Amniotic epithelial cell (primary cell): ENCODE results near the gene BRCA2.

Experiments
- DNase-seq: peaks from one replicate; pipeline ENCODE4 v3.0.0-alpha.2; 2010; ENCODE audit warnings: low read depth

The BRCA2 gene, protein sequence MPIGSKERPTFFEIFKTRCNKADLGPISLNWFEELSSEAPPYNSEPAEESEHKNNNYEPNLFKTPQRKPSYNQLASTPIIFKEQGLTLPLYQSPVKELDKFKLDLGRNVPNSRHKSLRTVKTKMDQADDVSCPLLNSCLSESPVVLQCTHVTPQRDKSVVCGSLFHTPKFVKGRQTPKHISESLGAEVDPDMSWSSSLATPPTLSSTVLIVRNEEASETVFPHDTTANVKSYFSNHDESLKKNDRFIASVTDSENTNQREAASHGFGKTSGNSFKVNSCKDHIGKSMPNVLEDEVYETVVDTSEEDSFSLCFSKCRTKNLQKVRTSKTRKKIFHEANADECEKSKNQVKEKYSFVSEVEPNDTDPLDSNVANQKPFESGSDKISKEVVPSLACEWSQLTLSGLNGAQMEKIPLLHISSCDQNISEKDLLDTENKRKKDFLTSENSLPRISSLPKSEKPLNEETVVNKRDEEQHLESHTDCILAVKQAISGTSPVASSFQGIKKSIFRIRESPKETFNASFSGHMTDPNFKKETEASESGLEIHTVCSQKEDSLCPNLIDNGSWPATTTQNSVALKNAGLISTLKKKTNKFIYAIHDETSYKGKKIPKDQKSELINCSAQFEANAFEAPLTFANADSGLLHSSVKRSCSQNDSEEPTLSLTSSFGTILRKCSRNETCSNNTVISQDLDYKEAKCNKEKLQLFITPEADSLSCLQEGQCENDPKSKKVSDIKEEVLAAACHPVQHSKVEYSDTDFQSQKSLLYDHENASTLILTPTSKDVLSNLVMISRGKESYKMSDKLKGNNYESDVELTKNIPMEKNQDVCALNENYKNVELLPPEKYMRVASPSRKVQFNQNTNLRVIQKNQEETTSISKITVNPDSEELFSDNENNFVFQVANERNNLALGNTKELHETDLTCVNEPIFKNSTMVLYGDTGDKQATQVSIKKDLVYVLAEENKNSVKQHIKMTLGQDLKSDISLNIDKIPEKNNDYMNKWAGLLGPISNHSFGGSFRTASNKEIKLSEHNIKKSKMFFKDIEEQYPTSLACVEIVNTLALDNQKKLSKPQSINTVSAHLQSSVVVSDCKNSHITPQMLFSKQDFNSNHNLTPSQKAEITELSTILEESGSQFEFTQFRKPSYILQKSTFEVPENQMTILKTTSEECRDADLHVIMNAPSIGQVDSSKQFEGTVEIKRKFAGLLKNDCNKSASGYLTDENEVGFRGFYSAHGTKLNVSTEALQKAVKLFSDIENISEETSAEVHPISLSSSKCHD (N-terminal part only)

DNA sequence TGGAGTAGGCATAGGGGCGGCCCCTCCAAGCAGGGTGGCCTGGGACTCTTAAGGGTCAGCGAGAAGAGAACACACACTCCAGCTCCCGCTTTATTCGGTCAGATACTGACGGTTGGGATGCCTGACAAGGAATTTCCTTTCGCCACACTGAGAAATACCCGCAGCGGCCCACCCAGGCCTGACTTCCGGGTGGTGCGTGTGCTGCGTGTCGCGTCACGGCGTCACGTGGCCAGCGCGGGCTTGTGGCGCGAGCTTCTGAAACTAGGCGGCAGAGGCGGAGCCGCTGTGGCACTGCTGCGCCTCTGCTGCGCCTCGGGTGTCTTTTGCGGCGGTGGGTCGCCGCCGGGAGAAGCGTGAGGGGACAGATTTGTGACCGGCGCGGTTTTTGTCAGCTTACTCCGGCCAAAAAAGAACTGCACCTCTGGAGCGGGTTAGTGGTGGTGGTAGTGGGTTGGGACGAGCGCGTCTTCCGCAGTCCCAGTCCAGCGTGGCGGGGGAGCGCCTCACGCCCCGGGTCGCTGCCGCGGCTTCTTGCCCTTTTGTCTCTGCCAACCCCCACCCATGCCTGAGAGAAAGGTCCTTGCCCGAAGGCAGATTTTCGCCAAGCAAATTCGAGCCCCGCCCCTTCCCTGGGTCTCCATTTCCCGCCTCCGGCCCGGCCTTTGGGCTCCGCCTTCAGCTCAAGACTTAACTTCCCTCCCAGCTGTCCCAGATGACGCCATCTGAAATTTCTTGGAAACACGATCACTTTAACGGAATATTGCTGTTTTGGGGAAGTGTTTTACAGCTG, at the start of gene BRCA2, which contains the start of gene ZAR1L:
Gene BRCA2 (plus strand): TSS at position 271 of the 790 bp plus-strand sequence. CDS start 953 bp downstream, outside the sequence.
Gene ZAR1L (minus strand): TSS at position 126 of the 790 bp plus-strand sequence. CDS start 3,438 bp downstream, outside the sequence.
- DNase-seq = peak; percentile 86

DNA sequence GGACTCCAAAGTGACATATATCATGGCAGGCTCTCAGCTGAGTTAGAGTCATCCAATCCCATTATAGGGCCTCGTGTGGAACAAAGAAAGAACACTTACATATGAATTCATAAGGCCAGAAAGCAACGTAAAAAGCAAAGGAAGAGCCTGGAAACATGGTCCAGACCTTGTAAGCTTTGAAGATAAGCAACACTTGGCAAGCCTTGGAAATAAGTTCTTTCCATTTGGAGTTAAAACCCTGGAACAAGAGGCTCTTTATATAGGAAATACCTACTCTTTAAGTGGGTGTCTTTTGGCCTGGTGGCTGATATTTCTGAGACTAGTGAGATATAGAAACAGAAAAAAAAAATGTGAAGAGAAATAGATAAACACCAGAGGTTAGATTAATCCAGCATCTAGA, 49.6 kb upstream of the BRCA2 start:
- DNase-seq = no peak

DNA sequence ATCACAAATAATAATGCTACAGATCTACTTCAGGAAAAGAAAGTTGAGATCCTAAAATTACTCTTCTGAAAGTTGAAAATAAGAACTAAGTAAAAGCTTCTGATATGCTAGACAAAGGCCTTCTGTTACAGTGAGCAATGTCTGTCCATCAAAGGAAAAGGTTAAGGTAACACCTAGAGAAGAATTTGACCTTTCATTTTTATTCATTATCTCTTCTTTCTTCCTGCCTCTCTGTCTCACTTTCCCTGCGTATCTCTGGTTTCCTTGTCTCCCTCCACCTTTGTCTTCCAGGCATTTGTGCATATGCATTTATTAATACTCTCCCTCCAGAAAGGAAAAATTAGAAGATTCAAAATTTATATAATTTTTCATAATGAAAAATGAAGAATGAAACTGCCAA, 49.2 kb upstream of the BRCA2 start:
- no peak for DNase-seq

DNA sequence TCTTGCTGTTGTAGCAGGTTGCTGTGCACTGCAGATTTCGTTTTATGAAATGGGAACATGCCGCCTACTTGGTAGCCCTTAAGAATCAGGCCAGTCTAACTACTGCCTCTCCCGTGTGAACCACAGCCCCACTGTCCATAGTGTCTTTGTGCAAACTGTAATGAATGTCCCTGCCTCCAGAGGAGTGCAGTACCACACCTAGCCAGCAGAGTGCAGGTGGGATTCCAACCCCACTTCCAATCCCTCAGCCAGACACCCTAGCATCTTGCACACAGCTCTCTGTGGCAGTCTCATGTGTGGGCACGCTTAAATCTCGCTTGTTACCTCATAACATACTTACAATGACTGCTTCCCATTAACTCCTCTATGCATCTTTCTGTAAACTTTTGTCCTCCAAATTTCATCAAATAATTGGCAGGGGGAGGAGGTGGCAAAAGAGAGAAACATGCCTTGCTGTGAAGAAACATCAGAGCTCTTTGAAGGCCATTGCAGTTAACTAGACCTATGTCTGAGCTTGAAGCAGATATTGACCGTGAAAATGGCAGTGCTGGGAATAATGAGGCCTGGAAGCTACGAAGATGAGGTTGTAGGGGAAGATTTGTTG, 47.4 kb upstream of the BRCA2 start:
- DNase-seq = no peak

DNA sequence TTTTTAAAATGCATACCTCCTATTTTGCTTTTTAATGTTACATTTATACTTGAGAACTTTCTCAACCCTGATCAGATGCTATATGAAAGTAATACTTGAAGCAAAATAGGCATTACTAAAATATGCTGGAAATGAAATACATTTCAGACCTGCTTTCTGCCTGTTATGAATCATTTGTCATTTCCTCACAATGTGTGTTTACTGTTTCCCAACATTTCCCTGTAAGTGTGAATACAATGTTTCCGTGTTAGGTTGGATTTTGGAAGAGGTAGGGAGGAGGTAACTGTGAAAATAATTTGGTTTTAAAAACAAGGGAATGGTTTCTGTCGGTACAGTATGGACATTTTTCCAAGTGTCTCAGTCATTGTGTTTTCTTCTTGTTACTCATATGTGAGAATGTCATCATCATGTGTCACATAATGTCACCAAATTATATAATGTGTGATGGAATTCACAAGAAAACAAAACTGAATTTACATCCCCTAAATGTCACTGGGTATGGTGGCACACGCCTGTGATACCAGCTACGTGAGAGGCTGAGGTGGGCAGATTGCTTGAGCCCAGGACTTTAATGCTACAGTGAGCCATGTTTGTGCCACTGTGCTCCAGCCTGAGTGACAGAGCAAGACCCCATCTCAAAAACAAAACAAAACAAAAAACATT, 43.2 kb upstream of the BRCA2 start:
- DNase-seq = peak; percentile 39

DNA sequence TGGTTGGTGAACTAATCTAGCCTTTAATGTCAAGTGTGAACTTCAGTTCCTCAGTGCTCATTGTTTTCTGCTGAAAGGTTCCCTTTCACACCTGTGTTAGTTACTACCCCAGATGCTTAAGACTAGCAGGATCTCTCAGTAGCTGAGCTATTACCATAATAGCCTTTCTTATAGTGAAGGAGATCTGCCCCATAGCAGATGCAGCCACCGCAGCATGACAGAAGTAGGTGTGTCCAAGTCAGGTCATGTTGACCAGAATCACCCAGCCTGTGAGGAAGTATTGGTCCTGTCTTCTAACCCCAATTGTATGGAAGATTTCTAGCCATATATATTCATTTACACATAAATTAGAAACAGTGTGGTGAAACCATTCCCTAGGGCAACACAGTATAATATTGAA, 37.5 kb upstream of the BRCA2 start:
- DNase-seq = no peak

DNA sequence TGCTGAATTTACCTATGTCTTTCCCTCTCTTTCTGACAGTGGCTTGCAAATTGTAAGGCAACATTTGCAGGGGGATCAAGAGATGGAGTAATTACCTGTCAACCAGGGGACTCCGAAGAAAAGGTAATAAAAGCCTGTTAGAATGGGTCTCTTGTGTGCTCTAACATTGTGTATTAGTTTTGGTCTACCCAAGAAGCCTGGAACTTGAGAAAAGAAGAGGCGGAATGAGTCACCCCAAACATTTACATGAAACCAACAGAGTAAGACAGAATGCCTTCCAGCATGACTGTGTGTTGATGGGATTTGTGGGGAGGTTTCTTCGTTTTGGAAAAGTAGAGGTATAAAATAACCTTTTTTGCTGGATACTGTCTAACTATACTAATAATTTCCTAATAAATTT, 36.9 kb upstream of the BRCA2 start:
- DNase-seq = peak; percentile 26

DNA sequence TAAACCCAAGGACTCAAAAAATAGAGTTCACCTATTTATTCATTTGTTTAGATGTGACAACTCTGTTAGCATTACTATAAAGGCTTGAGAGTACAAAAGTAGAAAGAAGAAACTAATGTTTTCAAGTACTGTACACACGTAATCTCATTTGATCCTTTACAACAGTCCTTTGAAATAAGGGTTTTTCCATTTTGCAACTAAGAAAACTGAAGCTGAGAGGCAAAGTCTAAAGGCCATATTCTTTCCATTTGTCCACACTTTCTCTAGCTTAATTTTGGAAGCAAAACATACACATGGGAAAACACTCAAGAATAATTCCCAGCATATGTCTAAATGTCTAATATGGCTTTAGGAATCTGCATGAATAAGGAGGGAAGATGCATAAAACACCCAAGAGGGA, 34.2 kb upstream of the BRCA2 start:
- no peak for DNase-seq

DNA sequence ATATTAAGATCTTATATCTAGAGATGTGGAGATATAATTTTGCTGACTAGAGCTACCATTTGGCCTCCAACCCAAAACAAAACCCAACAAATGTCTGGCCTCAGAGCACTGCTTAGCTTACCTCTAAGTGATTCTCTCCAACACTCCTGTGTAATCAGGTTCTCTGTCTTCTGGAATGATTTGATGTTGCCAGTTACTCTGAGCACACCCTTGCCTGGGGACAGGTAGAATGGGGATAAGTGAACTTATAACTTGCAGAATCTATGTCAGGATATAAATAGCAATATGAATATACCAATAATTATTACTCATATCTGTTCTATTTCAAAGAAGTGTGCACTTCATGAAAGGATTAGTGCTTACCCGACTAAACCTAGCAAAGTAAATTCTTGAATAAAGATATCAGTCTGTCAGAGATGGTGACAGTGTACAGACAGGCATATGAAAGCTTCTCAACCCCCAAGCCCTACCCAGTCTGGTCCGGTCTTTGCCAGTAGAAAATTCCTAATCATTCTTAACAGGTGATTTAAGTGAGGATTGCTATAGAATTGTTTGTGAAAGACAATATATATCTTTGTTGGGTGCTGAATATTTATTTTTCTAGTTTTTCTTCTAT, 33.1 kb upstream of the BRCA2 start:
- no peak for DNase-seq

DNA sequence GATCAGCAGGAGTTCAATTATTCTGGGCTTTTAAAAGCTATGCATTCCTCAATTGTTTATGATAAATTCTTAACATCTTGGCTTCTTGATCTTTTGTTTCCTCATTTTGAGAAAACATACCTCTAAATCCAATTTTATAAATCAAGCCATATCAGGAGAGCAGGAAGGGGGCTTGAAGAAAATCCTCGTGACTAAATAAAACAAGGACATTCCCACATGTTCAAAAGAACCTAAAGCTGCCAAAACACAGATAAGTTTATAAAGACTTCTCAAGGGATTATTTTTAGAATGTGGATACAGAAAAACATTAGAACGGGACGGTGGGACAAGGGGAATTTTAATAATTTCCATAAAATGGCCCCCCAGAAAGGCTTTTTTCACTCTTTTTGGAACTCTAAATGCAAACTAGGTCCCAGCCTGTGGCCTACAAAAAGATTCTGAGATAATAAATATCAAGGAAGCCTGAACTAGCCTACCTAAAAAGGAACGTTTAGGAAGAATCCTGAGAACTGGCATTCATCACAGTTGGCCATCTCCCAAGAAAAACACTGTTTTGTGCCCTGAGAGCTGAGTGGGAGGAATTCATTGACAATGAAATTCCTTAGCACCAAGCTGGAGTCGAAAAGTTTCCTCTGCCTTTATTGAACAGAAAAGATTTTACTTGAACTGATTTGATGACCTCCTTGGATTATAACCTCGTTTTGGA, 30.2 kb upstream of the BRCA2 start:
- peak; percentile 63 for DNase-seq

DNA sequence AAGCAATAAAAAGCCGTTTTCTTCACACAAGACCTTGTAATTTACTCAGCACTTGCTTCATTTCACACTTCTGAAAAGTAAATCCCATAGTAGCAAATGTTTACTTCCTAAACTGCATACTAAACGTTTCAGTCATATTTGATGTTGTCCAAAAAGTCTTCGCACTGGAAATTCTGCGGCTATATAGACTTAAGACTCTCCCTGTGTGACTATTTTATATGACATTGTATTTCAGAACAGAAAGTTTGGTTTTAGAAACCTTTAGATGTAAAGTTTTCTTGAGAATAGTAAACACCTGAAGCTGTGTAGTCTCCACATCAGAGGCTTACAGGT, 29.7 kb upstream of the BRCA2 start:
- DNase-seq = no peak

DNA sequence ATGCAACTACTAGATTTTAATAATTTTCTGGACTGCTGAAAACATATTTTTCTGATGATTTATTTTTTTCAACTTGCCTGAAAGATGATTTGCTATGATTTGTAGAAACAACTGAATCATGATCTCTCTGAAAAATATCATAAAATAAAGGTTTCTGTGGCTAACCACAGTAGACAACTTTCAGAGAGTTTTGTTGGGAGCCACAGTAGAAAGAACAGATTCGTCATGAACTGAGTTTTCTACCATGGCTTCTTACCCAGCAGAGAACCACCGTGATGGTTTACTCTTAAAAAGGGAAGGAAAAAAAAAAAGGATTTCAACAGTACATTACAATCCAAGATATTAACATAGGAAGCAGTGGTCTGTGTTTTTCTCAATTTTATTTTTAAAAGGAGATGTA, 18.1 kb upstream of the BRCA2 start:
- DNase-seq = peak; percentile 27

DNA sequence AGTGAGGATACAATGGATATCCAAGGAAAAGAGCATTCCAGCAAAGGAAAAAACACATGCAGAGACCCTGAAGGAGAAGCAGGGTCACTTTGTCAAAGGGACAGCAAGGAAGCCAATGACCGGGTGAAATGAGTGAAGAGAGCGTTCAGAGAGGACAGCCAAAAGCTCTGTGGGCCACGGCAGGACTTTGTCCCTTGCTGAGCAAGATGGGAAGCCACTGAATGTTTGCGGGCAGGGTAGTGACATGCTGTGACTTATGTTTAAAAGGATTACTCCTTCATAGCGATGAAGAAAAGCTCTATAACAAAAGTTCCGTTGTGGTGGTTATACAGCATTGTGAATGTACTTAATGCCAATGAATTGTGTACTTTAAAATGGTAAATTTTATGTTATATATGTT, 16.6 kb upstream of the BRCA2 start:
- no peak for DNase-seq

DNA sequence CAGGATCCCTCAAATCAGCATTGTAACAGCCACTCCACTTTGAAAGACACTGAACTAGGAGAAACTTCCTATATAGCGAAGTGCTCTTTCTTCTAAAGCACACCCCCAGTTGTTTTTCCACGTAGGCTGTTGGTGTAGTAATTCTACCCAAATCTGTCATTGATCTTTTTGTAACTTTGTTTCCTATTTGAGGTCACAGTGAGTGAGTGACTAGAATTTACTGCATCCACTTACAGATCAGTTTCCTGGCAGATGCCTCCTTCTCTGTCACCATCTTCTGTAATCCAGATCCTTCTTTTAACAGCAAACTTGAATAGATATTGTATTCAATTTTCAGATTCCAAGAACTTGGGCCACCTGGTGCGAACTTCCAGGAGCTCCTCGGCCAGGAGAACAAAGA, 15.4 kb upstream of the BRCA2 start:
- no peak for DNase-seq

DNA sequence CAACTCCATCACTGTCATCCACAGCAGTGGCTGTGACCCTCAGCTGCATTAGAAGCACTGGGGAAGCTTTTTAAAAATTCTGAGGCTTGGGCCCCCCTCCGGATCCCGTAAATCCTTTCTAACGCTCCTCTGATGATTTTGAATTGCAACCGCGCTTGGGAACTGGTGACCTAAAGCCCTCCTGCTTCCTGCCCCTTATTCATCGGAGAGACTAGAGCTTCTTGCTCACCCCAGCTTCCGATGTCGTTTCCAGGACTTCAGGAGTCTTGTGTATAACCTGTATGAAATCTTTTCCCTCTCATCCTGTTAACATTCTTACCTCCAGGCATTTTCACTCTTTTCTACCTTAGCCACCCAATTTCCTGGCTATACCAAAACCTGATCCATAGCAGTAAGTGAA, 14.9 kb upstream of the BRCA2 start:
- DNase-seq = no peak

DNA sequence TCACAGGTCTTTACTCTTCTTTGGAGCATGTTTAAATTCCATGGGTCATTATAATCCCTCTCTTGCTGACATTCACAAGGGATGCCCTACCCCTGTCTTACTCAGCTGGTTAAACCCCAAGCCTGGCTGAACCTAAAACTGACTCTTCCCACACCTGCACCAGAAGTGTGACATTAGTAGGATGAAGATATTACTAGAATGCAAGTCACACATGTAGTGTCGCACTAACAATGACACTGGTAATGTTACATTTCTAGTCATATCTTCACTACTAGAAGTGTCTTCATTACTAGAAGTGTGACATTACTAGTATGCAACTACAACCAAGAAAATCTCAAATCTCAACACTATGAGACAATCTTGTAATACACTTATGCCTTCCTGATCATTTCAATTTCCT, 14.4 kb upstream of the BRCA2 start:
- no peak for DNase-seq

DNA sequence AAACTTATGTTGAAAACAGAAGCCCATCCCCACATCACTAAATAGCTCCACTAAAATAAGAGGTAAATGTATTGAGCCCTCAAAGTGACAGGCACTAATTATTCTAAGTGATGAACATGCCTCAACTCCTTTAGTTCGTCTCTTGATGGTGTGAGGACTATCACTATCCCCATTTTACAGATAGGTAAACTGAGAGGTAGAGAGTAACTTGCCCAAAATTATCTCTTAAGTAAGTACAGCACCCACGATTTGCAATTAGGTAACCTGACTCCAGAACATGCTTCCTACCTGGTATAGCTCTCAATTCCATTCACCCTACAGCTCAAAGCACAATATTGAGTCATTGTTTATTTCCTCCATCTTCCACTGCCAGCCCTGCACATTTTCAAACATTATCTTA, 12.8 kb upstream of the BRCA2 start:
- no peak for DNase-seq

DNA sequence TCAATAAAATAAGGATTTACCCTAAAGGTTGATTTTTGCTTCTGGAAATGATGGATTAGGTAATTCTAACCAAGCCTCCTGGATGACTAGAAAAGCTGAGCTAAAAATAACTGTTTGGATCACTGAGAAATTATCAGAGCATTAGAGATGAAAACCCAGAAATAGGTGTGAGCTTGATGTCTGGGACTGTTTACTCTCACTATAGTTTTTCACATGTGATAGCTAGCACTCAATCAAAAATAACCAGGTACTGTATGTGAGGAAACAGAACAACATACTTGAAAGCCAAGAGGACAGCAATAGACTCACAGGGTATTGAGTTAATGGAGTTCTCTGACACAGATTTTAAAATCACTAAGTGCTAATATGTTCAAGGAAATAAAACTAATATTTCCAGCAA, 9.7 kb upstream of the BRCA2 start:
- DNase-seq = no peak

DNA sequence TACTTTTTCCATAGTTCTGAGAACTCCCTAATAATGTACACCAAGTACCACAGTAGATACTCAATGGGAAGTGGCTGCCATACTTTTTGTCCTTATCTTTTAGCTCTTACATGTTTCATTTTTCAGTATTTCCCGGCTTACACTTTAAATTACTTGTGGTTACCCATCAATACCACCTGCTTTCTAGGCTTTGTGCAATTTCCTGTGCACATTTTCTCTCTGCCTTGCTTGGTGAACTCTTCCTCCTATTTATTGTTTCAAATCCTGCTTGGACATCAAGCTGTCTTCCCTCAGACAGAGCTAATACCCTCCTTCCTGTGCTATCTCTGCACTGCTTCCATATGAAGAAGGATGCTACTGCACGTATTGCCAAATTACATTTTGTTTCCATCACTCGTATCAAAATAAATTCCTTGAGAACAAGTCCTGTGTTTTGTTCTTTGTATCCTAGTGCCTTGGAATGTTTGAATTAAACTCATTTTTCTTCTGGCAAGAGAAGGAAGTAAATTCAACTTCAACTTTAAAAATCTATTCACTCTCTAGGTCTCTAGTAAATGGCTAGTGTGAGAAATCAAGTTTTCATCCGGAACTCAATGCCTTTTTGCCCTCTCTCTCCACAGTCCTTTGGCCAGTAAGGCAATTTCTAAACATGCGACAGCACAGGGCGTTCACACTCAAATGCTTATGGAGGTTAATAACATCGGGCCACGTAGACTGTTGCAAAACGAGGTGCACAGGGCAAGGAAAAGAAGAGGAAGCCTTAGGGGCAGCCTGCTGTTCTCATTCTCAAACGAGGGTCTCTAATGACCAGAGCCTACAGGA, 5.8 kb upstream of the BRCA2 start:
- peak; percentile 17 for DNase-seq
